ENCODE measurements around the gene ORAI1. TPM values are rescaled to one million over a fixed set of nuclear protein-coding genes. Genes with fewer than 3 reads are reported as not detected.
A peak's percentile ranks its signal among the peaks of the same experiment; 100 is the strongest.

Gene ORAI1
- total and polyA plus RNA-seq, 2 experiments from 2014 or later: 15.0 to 39.1 TPM

GRCh38 chr12:121596526-121596925, 29.8 kb upstream of the ORAI1 start:
- Histone ChIP-seq H3K4me1 (ENCODE audit: insufficient read depth) (peaks cover 11% of the 10 kb centered on the region), H3K4me2 (no peak overlapping the region), H3K36me3 (replicated peaks; ENCODE audit: insufficient read depth, low read depth) (no peaks in the 10 kb centered on the region), H4K20me1 (ENCODE audit: insufficient read depth, poor library complexity, severe bottlenecking) (no peaks in the 10 kb centered on the region), H3K27ac (no peak overlapping the region), H3K9me2 (replicated peaks; ENCODE audit: insufficient read depth) (no peaks in the 10 kb centered on the region), H3K9me3 (ENCODE audit: low read depth) (no peaks in the 10 kb centered on the region), H3K79me2 (no peaks in the 10 kb centered on the region), H2AFZ (no peak overlapping the region), H3K4me3 (no peak overlapping the region), H3K27me3 (no peaks in the 10 kb centered on the region)
- TF ChIP-seq EZH2phosphoT487 (IDR thresholded peaks at IDR 0.05; ENCODE audit: low read depth, severe bottlenecking, unreplicated experiment) (no peak), CTCF (IDR thresholded peaks at IDR 0.05; ENCODE audit: poor library complexity) (no peak), EZH2 (IDR thresholded peaks at IDR 0.05; ENCODE audit: borderline replicate concordance) (no peak)
- WGBS (ENCODE audit: low lambda C conversion rate, missing lambda C conversion rate): 97% methylated on average over 5 of the region's 5 CpGs
- DNase-seq (ENCODE audit: low spot score): no peak

- H3K4me1 ChIP-seq (ENCODE audit: insufficient read depth): peaks cover 11% of the 10 kb centered on the region
- TF ChIP-seq EZH2 (IDR thresholded peaks at IDR 0.05; ENCODE audit: borderline replicate concordance): no peak
- peak; percentile 55 for TF ChIP-seq EZH2phosphoT487 (IDR thresholded peaks at IDR 0.05; ENCODE audit: low read depth, severe bottlenecking, unreplicated experiment)
- no peaks in the 10 kb centered on the region for H4K20me1 ChIP-seq (ENCODE audit: insufficient read depth, poor library complexity, severe bottlenecking)
- H3K27me3 ChIP-seq: no peaks in the 10 kb centered on the region
- H3K9me3 ChIP-seq (ENCODE audit: low read depth): no peaks in the 10 kb centered on the region
- no peaks in the 10 kb centered on the region for H3K79me2 ChIP-seq
- peak; percentile 79 for DNase-seq (ENCODE audit: low spot score)
- no peak overlapping the region for H2AFZ ChIP-seq
- 54% methylated on average over 6 of the region's 6 CpGs for WGBS (ENCODE audit: low lambda C conversion rate, missing lambda C conversion rate)
- H3K27ac ChIP-seq: peak overlapping the region; percentile 53
- no peak overlapping the region for H3K4me3 ChIP-seq
- H3K4me2 ChIP-seq: no peak overlapping the region
- no peaks in the 10 kb centered on the region for H3K9me2 ChIP-seq (replicated peaks; ENCODE audit: insufficient read depth)
- no peaks in the 10 kb centered on the region for H3K36me3 ChIP-seq (replicated peaks; ENCODE audit: insufficient read depth, low read depth)
Measured at GRCh38 chr12:121600702-121601336, 25.5 kb upstream of the ORAI1 start.

GRCh38 chr12:121602766-121603165, 23.6 kb upstream of the ORAI1 start:
- Histone ChIP-seq H2AFZ (no peak overlapping the region), H3K4me1 (ENCODE audit: insufficient read depth) (peaks cover 11% of the 10 kb centered on the region), H3K79me2 (no peaks in the 10 kb centered on the region), H3K4me2 (no peak overlapping the region), H3K9me3 (ENCODE audit: low read depth) (no peaks in the 10 kb centered on the region), H3K9me2 (replicated peaks; ENCODE audit: insufficient read depth) (no peaks in the 10 kb centered on the region), H3K27ac (no peak overlapping the region), H4K20me1 (ENCODE audit: insufficient read depth, poor library complexity, severe bottlenecking) (no peaks in the 10 kb centered on the region), H3K4me3 (no peak overlapping the region), H3K36me3 (replicated peaks; ENCODE audit: insufficient read depth, low read depth) (no peaks in the 10 kb centered on the region), H3K27me3 (no peaks in the 10 kb centered on the region)
- WGBS (ENCODE audit: low lambda C conversion rate, missing lambda C conversion rate): 87% methylated on average over 6 of the region's 6 CpGs
- no peak for TF ChIP-seq EZH2 (IDR thresholded peaks at IDR 0.05; ENCODE audit: borderline replicate concordance)
- no peak for TF ChIP-seq EZH2phosphoT487 (IDR thresholded peaks at IDR 0.05; ENCODE audit: low read depth, severe bottlenecking, unreplicated experiment)
- no peak for DNase-seq (ENCODE audit: low spot score)

GRCh38 chr12:121603581-121603980, 22.7 kb upstream of the ORAI1 start:
- H4K20me1 ChIP-seq (ENCODE audit: insufficient read depth, poor library complexity, severe bottlenecking): no peaks in the 10 kb centered on the region
- no peak overlapping the region for H3K4me2 ChIP-seq
- H3K4me3 ChIP-seq: no peak overlapping the region
- TF ChIP-seq CTCF (IDR thresholded peaks at IDR 0.05; ENCODE audit: poor library complexity) (no peak), EZH2phosphoT487 (IDR thresholded peaks at IDR 0.05; ENCODE audit: low read depth, severe bottlenecking, unreplicated experiment) (no peak), EZH2 (IDR thresholded peaks at IDR 0.05; ENCODE audit: borderline replicate concordance) (no peak)
- H3K27me3 ChIP-seq: no peaks in the 10 kb centered on the region
- no peak overlapping the region for H3K27ac ChIP-seq
- peaks cover 6% of the 10 kb centered on the region for H3K4me1 ChIP-seq (ENCODE audit: insufficient read depth)
- H3K79me2 ChIP-seq: no peaks in the 10 kb centered on the region
- H3K9me3 ChIP-seq (ENCODE audit: low read depth): no peaks in the 10 kb centered on the region
- no peak overlapping the region for H2AFZ ChIP-seq
- H3K36me3 ChIP-seq (replicated peaks; ENCODE audit: insufficient read depth, low read depth): no peaks in the 10 kb centered on the region
- WGBS (ENCODE audit: low lambda C conversion rate, missing lambda C conversion rate): 93% methylated on average over 6 of the region's 6 CpGs
- no peaks in the 10 kb centered on the region for H3K9me2 ChIP-seq (replicated peaks; ENCODE audit: insufficient read depth)
- DNase-seq (ENCODE audit: low spot score): no peak

Measured in hepatocyte (in vitro differentiated cells).